CD4-positive, alpha-beta T cell treated with Interferon alpha-2 for 1 hour (primary cell): ENCODE results near the gene COL9A1.
"Not testable (repeated sequence)": the region's sequence is repeated elsewhere in the genome, so short reads cannot be mapped to it uniquely, and the experiment has no call there.

ENCODE experiments used
- DNase-seq, 2 donors: peaks; one replicate each; pipeline ENCODE4 v3.0.0-alpha.2; 2020 to 2022

COL9A1 gene

DNA sequence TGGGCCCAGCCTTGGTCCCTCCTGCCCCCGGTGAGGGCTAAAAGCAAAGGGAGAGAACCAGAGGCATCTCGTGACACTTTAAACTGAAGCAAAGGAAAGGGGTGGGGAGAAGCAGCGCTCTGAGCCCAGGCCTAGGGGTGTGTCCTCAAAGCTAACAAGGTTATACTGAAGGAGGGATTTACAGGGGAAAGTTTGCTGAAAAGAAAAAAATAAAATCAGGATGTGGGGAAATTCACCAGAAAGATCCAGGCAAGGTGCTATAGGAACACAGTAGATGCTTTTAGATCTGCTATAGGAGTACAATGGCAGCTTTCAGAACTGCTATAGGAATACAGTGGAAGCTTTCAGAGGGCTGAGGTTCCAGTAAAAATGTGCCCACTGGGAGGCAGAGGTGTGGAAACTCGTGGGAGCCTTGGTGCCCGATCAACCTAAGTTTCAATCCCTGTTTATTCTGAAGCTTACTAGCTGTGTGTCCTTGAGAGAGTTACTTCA, at the start of gene COL9A1:
Gene COL9A1 (minus strand): TSS at position 51 of the 492 bp plus-strand sequence. CDS start 160 bp downstream, outside the sequence.
- no peak for DNase-seq

DNA sequence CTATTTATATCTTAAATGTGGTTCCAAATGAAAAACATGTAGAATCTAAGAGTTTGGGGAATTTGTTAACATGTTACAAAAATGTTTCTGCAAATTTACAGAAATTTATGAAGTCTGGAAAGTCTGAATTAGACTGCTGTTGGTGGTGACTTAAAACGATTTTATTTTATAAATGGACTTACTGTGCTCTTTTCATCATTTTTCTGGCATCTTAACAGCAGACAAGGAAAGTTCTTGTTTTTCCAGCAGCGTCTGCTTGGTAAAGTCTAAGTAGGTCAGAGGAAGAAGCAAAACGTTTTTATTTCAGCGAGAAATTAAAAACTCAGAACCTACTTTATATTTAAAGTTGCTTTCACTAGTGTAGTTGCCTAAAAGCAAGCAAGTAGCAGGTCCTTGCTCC, 48.6 kb upstream of the COL9A1 start:
- DNase-seq, result no peak

DNA sequence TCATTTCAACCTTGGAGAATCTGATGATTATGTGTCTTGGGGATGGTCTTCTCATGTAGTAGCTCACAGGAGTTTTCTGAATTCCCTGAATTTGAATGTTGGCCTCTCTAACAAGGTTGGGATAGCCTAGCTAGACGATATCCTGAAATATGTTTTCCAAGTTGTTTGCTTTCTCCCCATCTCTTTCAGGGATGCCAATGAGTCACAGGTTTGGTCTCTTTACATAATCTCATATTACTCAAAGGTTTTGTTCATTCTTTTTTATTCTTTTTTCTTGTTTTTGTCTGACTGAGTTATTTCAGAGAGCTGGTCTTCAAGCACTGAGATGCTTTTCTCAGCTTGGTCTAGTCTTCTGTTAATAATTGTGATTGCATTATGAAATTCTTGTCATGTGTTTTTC, 42.7 kb upstream of the COL9A1 start:
- DNase-seq, result no peak

DNA sequence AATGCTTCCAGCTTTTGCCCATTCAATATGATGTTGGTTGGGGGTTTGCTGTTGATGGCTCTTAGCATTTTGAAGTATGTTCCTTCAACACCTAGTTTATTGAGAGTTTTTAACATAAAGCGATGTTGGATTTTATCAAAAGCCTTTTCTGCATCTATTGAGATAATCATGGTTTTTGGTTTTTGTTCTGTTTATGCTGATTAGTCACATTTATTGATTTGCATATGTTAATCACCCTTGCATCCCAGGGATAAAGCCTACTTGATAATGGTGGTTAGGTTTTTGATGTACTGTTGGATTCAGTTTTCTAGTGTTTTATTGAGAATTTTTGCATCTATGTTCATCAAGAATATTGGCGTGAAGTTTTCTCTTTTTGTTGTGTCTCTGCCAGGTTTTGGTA, 40.4 kb upstream of the COL9A1 start:
- no peak for DNase-seq

DNA sequence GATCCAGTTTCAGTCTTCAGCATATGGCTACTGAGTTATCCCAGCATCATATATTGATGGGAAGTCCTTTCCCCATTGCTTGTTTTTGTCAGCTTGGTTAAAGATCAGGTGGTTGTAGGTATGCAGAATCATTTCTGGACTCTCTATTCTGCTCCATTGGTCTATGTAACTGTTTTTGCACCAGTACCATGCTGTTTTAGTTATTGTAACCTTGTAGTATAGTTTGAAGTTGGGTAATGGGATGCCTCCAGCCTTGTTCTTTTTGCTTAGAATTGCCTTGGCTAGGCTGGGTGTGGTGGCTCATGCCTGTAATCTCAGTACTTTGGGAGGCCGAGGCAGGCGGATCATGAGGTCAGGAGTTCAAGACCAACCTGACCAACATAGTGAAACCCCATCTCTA, 36.9 kb upstream of the COL9A1 start:
- DNase-seq, result not testable (repeated sequence)

DNA sequence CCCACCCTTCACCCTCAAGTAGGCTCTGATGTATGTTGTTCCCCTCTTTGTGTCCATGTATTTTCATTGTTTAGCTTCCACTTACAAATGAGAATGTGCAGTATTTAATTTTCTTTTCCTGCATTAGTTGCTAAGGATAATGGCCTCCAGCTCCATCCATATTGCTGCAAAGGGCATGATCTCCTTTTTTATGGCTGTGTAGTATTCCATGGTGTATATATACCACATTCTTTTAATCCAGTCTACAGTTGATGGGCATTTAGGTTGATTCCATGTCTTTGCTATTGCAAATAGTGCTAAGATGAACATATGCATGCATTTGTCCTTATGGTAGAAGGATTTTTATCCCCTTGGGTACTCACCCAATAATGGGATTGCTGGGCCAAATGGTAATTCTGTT, 35.9 kb upstream of the COL9A1 start:
- no peak for DNase-seq

DNA sequence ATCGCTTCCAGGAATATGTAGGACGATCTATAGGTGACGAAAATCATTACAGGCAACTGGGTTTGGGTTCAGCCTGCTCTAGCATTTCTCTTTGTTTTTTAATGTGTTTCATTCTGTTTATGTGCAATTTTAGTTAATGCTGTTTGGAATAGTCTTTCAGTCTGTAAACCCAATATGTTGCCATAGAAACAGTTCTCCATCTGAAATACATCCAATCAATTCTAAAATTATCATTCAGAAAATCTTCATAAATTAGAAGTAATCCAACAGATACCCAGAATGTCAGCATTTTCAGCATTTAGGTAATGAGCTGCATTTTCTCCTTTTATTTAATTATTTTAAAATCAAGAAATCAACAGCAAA, 34.8 kb upstream of the COL9A1 start:
- no peak for DNase-seq

DNA sequence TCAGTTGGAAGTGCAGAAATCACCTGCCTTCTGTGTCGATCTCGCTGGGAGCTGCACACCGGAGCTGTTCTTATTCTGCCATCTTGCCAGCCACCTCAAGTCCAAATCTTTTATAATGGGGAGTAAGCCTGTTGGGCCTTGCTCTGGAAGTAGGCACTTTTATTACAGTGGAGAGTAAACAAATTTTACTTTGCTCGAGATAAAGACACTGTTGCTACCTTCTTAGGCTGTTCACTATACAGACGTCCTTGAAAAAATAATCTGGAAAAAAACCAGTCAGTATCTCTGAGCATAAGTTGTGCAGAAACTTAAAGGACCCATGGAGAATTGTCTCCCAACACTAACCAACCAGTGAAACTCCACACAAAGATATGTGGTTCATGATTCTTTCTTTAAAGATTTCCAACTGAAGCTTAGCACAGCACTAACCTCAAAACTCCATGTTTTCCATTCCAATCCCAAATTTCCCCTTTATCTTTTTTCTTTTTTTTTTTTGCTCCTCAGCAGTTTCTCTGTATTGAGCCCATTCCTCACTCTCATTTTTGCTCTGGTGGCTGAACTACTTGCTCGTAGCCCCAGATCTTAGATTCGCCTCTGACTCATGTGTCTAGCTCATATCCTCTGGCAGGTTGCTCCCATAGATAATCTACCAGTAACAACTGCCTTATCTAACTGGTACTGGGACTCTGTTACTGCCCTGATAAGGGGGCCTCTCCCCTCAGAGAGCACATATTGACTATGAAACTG, 34.3 kb upstream of the COL9A1 start:
- DNase-seq, result no peak

DNA sequence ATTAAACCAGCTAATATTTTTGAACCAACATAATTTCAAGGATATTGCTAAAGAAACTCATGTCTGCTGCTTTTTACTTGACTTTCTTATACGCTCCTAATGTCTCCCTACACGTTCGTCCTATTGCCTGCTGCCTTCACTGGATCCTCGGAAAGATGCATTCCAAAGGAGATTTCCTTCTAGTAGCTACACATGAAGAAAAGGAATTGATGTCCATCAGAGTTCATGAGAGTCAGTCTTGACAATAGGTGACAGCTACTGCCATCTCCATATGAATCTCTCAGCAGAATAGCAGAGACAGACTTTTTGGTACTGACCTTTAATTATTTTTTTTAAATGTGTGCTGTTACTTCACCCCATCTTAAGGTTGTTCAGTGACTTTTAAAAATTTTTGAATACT, 24.2 kb upstream of the COL9A1 start:
- DNase-seq, result no peak

DNA sequence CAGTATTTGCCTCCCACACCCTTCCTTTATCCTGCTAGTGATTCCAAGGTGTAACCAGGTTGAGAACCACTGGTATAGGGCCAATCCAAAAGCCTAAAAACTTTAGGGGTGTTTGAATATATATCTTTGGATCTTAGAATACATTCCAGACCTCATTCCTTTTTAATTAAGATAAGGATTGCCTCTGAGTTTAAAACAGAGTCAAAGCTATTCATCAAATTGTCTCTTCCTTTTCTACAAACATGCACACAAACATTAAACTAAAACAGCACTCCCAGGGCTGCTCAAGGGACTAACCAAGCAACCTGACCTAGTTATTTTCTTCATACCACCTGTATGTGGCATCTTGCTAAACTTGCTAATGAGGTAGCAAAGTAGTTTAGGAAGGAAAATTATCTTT, 22.1 kb upstream of the COL9A1 start:
- DNase-seq, result no peak

DNA sequence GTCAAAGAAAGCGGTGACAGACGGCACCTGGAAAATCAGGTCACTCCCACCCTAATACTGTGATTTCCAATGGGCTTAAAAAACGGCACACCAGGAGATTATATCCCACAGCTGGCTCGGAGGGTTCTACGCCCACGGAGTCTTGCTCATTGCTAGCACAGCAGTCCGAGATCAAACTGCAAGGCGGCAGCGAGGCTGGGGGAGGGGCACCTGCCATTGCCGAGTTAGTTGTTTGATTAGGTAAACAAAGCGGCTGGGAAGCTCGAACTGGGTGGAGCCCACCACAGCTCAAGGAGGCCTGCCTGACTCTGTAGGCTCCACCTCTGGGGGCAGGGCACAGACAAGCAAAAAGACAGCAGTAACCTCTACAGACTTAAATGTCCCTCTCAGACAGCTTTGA, 14.9 kb upstream of the COL9A1 start:
- not testable (repeated sequence) for DNase-seq

DNA sequence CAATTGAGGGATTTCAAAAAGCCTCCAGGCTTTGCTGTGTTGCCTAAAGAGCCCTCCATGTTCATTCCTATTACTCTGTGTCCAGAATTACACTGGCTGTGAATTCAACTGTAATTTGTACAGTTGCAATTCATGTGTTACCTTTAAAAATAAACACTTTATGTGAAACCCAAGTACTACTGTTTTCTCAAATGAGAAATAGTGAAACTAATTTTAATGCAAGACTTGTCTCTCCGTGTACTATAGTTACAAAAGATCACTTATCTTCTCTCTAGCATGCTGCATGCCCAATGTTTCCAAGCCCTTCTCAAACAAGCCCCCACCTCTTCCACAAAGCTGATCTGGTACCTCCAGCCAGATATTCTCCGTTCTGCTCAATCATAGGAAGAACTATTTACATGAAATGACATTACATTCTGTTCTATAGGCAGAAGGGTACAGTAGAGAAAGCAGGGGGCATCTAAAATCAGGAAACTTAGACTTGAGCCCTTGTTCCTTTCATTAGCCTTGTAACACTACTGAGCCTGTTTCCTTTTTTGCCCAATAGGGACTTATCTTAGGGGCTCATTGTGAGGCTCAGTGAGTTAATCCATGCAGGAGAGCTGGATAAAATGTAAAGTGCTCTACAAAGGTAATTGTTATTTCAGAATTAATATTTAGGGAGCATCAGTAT, 12.3 kb upstream of the COL9A1 start:
- no peak for DNase-seq

DNA sequence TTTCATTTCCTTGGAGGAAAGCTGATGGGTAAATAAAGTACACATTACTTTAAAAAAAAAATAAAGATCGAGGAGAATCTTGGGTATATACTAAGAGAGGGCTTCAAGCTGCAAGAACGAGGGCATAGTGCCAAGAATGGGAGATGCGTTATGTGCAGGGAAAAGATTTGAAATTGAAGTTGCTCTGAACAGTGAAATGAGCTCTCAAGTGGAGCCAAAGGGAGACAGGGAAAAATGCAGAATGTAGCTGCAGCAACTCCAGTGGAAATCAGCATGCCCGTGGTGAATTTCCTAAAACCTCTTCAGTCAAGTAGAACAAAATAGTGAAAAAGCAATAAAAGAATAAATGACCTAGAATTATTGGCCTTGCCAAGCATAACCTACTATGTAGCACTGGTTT, 11.4 kb upstream of the COL9A1 start:
- no peak for DNase-seq

DNA sequence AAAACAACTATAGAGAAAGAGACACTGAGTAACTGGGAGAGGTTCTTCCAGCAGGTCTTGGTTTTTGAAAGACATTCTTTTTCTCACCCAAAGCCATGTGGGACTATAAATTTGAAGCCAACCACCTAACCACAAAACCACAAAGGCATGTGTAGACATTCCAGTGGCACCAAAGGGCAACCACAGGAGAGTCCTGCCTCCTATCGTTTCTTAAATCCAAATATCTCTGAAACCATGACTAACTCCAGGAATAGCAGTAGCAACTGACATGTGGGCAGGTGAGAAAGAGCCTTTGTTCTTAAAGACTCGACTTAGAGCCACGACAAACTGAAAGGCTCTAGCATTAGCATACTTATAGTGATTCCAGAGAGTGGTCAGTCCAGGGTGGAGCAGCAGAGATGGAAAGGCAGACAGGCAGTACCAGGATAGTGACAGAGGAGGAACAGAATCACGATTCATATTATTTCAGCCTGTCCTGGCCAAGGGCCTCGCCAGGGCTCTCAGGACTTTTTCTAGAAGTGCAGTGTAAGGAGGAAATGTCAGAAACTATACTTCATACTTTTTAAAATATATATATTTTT, 9.4 kb upstream of the COL9A1 start:
- no peak for DNase-seq

DNA sequence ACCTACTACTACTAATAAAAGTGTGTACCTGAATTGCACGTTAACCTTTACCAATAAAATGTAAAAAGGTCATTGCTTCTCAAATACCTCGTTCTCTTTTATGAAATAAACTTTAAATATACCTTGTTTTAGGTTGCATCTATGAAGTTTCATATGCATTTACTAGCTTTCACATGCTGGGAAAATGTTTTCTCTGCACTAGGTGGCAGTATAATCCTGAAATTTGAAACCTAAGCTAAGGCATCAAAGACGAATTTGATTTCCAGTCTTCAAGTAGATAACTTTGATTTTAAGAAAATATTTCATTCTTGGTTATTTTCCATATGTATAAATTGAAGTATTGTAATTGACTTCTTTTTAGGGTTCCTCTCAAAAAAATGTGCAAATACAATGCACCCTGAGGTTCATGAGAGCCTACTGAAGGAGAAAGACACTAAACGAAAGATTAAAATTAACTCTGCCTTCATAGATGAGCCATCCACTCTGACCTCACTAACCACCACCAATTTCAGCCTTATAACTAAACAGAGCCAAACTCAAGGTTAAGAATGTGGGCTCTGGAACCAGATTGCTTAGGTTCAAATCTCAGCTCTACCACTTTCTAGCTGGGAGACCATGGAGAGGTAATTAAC, 7.3 kb upstream of the COL9A1 start:
- peak in 1 of 2 donors; percentile 32 for DNase-seq

DNA sequence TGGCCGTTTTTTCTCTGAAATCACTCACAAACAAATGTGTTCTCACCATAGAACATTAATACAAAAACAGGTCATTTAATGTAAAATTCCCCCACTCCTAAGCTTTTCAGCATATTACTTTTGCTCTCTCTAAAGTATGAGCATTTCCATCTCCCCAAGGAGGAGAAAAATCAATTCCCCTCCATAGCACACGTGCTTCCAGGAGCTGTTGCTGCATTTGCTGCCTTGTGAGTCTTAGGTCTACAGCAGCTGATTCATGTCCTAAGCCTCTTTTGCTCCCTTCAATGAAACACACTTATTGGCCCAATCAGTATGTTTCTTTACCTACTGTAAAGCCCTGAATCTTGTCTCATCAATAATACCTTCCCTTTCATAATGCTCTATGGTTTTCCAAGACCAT, 6.4 kb upstream of the COL9A1 start:
- no peak for DNase-seq

DNA sequence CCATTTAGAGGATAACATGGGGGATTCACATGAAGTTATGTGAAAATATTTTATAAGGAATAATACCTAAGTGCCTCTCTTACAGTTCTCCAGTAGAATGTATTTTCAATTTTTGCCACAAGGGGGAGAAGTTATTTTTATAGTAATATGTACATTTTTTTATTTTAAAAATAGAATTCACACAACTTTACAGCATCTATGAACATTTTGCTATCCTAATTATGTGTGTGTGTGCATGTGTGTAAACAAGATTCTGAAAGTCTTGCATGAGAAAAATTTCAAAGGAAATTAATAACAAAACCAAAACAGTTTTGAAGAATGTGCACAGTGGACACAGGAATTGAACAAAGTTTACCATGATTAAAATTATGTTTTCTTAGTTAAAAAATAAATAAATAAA, 5.3 kb upstream of the COL9A1 start:
- peak in 1 of 2 donors; percentile 15 for DNase-seq

DNA sequence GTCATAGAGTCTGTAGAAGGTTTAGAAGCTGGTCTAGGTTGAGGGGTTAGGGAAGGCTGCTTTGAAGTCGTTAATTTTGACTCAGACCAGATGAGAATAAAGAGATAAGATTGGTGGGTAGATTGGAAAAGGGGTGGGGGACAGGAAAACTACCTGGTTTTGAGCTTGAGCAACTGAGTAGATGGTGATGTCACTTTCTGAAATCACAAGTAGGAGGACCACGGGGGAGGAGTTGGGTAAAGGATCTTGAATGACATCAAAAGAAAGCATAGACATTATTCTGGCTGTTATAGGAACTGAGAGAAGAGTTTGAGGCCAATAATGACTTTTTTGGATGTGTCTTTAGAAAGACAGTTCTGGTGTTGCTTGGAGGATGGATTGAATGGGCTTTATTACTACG, 4.1 kb upstream of the COL9A1 start:
- DNase-seq, result no peak

DNA sequence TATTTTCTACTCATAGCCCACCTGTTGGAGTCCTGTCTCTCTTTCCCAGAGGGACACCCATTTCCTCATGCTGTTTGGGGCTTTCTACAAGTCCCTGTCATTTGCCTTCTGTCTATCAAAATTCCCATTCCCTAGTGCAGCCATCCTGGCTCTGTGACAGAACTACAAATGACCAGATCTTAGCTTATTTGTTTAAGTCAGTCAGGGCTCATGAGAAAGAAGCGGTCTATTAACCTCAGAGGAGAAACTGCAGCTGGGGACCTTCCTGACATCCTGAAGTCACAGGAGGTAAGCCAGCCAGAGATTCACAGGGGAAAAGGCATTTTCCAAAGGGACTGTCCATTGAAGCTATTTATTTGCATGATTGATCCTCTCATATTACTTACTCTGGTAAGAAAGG, 1.7 kb upstream of the COL9A1 start:
- DNase-seq, result no peak

DNA sequence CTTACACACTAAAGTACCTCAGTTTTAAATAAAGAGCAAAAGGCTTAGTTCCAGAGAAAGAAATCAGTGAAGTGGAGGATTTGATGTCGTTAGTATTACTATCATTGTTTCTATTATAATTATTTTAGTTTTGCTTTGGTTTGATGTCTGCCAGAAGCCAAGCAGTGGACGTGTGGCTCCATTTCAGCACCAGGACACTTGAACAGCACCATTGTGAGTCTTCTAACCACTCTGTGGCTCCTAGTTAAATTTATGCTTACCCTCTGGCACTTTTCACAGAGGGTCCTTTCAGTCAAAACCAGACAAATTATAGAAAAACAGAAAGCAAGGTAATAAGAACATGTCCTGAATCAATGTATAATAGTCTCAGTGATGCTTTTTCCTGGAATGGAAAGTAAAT, 3.4 kb downstream of the COL9A1 start:
- DNase-seq, result no peak

DNA sequence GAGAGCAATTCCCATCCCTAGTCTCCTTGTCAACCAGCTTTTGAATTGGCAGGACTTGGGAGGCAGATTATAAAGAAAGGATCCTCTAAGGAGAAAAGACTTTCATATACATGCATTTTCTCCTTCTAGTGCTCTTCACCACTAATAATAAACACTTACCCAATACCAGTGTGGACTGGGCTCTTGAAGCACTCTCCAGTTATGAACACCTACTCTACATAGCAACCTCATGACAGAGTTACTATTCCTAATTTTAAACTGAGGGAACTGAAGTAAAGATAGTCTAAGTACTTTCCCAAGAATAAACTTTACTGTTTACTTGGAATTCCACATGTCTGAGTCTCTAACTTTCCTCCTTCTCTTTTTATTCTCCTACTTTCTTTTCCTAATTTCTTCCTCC, 4.8 kb downstream of the COL9A1 start:
- no peak for DNase-seq

DNA sequence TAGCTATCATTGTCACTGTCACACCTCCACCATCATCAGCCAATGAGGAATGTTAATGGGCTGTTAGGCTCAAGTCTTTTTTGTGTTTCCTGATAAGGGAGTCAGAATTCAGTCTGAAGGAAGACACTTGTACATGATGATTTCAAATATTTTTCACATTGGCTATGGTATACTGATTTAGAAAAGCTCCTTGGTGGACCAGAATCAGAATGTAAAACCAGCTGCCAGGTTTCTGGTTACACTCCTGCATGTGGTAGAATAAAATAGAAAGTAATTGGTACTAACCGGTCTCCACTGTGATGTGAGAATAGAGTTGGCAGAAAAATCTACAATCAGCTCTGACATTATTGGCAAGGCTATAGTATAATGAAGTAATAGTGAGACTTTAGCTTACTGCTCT, 10.7 kb downstream of the COL9A1 start:
- no peak for DNase-seq

DNA sequence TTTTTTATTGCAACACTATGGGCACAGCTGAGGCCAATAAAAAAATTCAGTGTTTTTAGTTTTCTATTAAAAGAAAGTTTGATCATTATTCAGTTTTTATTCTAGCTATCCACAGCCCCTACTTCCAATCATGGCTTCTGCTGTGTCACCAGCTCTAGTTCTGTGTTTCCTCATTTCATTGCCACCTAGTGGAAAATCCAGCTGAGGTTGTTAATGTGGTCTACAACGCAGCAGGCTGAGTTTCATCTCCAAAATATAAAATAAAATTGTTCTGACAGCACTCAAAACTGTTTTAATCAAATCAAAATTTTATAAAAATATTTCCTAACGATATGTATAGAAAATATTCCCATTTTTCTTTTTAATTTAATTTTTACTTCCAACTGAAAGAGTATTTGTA, 13.6 kb downstream of the COL9A1 start:
- DNase-seq, result no peak

DNA sequence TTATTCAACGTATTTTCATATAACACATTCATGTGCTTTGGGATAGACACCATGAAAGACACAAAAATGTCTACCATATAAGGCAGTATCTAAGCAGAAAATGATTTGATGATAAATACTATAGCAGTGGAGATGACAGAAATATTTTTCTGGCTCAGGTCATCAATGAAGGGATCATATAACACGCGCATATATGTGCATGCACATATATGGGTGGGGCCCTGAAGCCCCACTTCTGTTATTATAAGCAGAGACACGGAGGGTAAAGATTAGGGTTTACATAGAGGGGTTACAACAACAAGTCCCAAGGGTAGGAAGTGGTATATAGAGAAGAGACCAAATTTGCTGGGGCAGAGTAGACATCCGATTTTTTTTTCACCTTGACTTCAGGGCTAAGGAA, 16.0 kb downstream of the COL9A1 start:
- DNase-seq, result no peak
